ENCODE results near the gene COL9A1. TPM values are rescaled to one million over a fixed set of nuclear protein-coding genes. Genes with fewer than 3 reads are reported as not detected.

The COL9A1 gene
- total RNA-seq, 1 donor from 2014 or later, result 4.4 TPM

DNA sequence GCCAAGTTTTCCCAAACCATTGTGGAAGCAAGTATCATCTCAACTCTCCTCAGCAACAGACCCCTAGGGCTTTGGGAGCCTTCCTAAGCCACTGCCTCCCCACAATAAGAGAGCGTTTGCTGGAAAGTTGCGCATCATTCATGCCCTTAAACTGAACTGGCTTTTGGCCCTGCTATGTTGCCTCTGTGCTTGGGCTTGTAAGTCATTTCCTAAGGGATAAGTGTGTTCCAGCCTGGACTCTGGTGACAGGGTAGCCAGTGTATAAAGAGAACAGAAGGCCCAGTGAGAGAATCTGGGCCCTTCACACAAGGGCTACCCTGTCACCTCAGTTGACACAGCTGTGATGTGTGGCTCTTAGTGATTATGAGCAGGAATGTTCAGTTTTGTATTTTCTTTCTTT lies 77.8 kb downstream of the COL9A1 start:
- DNase-seq, result no peak

GRCh38 chr6:70222439-70222749 lies 80.5 kb downstream of the COL9A1 start:
- DNase-seq, result no peak

DNA sequence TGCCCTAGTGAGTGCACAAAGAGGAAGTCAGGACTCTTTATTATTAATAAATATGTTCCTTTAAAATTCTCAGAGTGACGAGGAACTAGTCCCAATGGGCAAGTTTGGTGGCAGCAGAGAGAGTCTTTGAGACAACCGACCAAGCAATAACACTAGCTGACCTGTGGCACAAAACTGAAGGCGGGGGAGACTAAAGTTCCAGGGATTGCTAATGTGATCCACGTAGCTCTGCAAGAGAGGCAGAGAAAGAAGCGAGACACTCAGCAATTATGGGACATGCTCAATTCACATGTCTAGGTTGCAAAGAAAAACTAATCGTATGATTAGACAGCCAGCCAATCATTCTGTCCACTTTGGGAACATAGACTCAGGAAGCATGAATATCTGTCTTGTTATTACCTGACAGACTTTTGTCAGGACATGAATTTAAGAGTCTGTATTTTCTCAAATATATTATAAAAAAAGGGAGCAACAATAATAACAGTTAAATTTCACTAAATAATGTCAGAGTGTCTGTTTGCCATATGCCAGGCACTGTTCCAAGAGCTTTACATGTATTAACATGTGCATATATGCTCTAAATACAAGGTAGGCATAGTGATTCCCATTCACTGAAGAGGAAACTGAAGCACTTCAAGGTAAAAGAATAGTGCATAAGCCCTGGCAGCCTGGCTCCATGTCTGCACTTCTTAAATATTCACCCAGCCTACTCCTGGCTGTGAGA lies 81.0 kb downstream of the COL9A1 start:
- no peak for DNase-seq

GRCh38 chr6:70221025-70221714 lies 81.7 kb downstream of the COL9A1 start:
- no peak for DNase-seq

DNA sequence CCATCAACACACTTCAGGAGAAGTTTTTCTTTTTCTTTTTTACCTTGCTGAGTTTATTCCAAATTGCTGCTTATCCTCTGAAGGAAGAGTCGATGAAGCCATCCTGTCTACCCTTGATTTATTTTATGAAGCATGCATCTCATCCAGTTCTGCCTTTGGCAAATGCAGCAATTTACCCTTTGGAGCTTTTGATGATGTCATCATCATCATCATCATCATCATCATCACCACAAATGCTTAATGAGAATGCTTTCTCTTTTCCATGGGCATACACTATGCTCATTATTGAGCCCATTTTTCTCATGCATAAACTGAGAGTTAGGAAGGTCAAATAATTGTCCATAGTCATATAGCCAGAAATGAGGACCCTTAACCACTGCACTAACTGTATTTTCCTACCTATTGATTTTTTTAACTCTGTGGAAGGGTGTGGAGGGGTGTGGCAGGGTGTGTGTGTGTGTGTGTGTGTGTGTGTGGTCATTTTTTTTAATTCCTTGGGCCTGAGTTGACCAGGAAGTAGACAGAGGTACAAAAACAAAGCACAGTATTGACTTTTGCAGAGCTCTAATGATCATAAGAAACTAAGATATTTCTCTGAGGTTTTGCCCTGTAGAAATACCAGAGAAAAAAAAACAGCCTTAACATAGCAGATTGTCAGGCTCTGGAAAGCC lies 82.8 kb downstream of the COL9A1 start:
- no peak for DNase-seq

DNA sequence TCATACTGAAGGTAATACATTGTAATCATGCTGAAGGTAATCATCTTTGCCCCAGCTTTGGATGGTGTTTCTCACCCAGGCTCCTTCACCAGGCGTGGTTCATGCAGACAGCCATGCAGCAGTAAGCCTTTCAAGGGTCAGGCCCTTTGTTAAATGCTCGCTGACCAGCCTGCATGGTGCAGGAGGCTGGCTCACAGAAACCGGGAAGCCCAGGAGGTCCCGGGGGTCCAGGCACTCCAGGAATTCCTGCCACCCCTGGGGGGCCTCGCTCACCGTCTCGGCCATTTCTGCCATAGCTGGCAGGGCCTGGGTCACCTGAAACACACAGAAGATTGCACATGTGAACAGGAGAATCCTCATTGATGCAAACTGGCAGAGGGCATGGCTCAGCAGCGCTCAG lies 86.1 kb downstream of the COL9A1 start:
- DNase-seq, result no peak

- no peak for DNase-seq
Measured at GRCh38 chr6:70215460-70216108, 87.3 kb downstream of the COL9A1 start.

DNA sequence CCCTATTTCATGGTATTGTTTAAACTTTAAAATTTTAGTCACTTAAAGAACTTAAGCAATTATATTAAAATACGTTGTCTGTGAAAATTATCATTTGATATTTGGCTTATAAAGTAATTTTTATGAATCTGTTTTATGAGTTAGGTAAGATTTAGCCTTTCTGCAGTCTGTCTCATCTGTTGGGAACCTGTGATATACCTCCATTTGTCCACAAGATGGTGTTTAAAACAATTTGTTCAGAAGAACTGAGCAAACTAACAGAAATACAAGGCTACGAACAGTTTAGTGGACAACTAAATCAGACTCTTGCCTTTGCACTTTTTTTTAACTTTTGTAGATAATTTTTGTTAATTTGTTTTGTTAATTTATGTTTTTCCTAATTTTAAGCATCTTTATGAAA lies 92.4 kb downstream of the COL9A1 start:
- no peak for DNase-seq

DNA sequence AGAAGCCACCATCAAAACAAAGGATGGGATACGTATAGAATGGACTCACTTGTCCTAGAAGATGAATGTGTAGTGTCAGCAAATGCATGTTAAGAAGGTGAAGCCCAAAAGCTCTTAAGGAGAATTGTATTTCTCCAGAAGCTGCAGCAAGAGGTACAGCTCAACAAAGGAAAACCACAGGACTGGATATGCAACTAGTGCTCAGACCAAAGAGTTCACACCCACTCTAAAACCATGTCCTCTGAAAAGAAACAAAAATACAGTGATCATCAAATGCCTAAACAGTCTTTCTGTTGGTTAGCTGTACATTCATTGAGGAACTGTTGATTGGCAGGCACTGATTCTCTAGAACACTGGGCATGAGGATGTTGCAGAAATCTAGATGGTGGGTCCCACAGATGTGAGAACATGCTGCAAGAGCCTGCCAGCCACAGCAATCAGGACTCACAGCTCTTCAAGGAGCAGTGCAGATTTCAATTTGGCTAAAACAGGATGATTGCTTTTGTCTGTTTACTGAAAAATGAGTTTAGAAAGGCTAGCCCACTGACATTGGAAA lies 94.6 kb downstream of the COL9A1 start:
- no peak for DNase-seq

DNA sequence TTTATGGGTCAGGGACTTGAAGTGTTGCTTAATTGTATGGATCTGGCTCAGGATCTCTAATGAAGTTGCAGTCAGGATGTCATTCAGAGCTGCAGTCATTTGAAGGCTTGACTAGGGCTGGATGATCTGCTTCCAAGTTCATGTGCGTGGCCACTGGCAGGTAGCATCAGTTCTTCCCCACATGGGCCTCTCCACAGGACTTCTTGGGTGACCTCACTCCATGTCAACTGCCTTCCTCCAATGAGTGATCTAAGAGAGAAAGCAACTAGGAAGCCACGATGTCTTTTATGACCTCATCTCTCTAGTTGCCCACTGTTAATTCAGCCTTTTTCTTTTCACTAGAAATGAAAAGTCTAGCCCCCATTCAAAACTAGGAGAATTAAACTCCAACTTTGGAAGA lies 104.1 kb downstream of the COL9A1 start:
- DNase-seq, result no peak

- DNase-seq, result no peak
Measured at GRCh38 chr6:70196531-70196930, 106.4 kb downstream of the COL9A1 start.

GRCh38 chr6:70194421-70194820 lies 108.5 kb downstream of the COL9A1 start:
- DNase-seq, result no peak

- DNase-seq, result no peak
Measured at GRCh38 chr6:70188202-70188601, 114.7 kb downstream of the COL9A1 start.

- DNase-seq, result no peak
Measured at GRCh38 chr6:70186461-70186860, 116.4 kb downstream of the COL9A1 start.

- no peak for DNase-seq
Measured at GRCh38 chr6:70184723-70185122, 118.2 kb downstream of the COL9A1 start.

DNA sequence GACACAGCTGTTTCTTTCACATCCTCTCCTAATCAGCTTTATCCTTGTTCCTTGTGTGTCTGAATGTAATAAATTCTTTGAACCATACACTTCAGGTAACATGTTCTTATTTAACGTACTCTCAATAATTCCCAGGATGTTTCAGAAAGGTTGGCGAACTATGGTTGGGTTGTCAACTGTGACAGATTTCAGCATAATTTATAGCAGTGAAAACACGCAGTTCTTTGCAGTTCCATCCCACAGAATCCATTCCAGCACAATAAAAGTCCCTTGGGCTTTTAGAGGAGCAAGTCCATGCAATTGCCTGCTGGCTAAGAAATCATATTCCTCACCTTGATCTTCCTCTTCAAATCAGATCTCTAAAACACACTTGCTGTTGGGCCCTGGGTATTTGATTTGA lies 119.3 kb downstream of the COL9A1 start:
- no peak for DNase-seq

- DNase-seq, result no peak
Measured at GRCh38 chr6:70180901-70181599, 121.8 kb downstream of the COL9A1 start.

- no peak for DNase-seq
Measured at GRCh38 chr6:70180183-70180900, 122.5 kb downstream of the COL9A1 start.

DNA sequence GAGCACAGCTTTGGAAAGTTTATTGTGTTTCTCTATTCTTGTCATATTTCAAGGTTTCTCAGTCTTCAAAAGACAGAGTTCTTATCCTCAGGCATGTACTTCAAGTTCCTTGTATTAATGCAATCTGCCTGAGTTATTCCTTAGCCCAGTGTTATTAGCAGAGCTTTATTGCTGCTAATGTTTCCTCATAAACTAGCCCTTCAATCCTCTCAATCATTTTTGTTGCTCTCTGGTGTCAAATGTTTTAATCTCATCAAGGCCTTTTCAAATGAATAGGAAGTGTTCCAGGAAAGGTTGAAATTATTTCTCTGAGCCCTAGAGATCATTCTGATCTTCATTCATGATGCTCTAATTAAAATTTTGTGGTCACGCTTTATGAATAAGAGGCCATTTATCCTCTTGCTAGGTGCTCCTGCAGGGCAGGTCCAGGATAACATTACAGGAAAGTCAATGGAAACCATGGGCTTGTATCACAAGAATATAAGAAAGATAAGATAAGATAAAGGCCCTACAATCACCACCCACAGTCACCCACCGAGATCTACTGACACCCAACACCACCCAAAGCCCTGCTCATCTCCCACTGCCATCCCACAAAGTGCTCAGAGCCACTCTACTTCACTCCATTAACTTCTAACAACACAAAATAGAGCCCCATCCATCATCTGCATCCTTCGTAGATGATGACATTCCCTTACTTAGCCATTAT lies 125.9 kb downstream of the COL9A1 start:
- DNase-seq, result no peak

GRCh38 chr6:70175770-70176169 lies 127.1 kb downstream of the COL9A1 start:
- no peak for DNase-seq

- DNase-seq, result no peak
Measured at GRCh38 chr6:70172252-70172651, 130.6 kb downstream of the COL9A1 start.
